Measurements from ENCODE around the gene FRMD5.
"Not testable (repeated sequence)": the region's sequence is repeated elsewhere in the genome, so short reads cannot be mapped to it uniquely, and the experiment has no call there.

- TF ChIP-seq, protein P1, sequence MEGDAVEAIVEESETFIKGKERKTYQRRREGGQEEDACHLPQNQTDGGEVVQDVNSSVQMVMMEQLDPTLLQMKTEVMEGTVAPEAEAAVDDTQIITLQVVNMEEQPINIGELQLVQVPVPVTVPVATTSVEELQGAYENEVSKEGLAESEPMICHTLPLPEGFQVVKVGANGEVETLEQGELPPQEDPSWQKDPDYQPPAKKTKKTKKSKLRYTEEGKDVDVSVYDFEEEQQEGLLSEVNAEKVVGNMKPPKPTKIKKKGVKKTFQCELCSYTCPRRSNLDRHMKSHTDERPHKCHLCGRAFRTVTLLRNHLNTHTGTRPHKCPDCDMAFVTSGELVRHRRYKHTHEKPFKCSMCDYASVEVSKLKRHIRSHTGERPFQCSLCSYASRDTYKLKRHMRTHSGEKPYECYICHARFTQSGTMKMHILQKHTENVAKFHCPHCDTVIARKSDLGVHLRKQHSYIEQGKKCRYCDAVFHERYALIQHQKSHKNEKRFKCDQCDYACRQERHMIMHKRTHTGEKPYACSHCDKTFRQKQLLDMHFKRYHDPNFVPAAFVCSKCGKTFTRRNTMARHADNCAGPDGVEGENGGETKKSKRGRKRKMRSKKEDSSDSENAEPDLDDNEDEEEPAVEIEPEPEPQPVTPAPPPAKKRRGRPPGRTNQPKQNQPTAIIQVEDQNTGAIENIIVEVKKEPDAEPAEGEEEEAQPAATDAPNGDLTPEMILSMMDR (IDR thresholded peaks at IDR 0.05): not testable (repeated sequence)
- not testable (repeated sequence) for TF ChIP-seq POLR2A (IDR thresholded peaks at IDR 0.05)
Observed at GRCh38 chr15:43866636-43867035, 328.4 kb downstream of the FRMD5 start.

Data from lower leg skin (tissue), 3 donors.